ENCODE measurements around the gene LPA.
"Not testable (repeated sequence)": the region's sequence is repeated elsewhere in the genome, so short reads cannot be mapped to it uniquely, and the experiment has no call there.

LPA gene, protein sequence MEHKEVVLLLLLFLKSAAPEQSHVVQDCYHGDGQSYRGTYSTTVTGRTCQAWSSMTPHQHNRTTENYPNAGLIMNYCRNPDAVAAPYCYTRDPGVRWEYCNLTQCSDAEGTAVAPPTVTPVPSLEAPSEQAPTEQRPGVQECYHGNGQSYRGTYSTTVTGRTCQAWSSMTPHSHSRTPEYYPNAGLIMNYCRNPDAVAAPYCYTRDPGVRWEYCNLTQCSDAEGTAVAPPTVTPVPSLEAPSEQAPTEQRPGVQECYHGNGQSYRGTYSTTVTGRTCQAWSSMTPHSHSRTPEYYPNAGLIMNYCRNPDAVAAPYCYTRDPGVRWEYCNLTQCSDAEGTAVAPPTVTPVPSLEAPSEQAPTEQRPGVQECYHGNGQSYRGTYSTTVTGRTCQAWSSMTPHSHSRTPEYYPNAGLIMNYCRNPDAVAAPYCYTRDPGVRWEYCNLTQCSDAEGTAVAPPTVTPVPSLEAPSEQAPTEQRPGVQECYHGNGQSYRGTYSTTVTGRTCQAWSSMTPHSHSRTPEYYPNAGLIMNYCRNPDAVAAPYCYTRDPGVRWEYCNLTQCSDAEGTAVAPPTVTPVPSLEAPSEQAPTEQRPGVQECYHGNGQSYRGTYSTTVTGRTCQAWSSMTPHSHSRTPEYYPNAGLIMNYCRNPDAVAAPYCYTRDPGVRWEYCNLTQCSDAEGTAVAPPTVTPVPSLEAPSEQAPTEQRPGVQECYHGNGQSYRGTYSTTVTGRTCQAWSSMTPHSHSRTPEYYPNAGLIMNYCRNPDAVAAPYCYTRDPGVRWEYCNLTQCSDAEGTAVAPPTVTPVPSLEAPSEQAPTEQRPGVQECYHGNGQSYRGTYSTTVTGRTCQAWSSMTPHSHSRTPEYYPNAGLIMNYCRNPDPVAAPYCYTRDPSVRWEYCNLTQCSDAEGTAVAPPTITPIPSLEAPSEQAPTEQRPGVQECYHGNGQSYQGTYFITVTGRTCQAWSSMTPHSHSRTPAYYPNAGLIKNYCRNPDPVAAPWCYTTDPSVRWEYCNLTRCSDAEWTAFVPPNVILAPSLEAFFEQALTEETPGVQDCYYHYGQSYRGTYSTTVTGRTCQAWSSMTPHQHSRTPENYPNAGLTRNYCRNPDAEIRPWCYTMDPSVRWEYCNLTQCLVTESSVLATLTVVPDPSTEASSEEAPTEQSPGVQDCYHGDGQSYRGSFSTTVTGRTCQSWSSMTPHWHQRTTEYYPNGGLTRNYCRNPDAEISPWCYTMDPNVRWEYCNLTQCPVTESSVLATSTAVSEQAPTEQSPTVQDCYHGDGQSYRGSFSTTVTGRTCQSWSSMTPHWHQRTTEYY (N-terminal part only)

DNA sequence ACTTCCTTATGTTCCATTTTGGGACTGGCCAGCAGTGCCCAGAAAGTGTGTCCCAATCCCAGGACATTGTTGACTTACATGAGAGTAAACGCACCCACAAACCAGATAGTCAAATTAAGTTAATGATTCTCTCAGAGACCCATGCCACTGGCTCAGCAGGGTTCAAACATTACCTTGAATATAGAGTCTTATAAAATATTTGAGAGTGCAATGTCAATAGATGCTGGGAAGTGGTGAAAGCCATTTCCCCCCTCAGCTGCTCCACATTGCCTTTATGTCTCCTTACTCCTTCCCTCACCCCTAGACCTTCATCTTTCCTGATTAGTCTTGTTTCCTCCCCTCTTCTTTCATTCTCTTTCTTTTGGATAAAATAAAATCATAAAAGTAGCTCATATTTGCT lies at the start of gene LPA:
Gene LPA, minus strand, starts transcription at position 78 of the 400 bp plus-strand sequence. Its CDS starts 61 bp downstream, at position 17.
- DNase-seq (ENCODE audit: low read depth in 1 of 2, low spot score in 1 of 2) = not testable (repeated sequence)

DNA sequence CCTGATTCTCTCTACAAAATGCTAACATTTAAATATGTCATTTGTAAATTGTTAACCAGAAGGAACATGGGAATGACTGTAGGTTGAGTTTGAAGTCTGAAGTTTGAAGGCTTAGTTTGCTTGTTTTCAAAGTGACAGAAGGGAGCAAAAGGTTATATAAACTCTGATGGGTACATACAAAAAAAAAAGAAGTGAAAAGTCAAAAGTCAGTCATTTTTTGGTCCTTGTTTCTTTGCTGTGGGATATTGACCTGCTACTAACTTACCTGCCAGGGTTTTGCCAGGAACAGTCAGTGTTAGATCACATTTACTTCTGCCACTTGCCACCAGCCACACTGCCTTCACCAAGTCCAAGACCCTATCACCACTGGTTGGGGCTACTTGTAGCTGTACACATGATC lies 44.9 kb upstream of the LPA start:
- not testable (repeated sequence) for DNase-seq (ENCODE audit: low read depth in 1 of 2, low spot score in 1 of 2)

DNA sequence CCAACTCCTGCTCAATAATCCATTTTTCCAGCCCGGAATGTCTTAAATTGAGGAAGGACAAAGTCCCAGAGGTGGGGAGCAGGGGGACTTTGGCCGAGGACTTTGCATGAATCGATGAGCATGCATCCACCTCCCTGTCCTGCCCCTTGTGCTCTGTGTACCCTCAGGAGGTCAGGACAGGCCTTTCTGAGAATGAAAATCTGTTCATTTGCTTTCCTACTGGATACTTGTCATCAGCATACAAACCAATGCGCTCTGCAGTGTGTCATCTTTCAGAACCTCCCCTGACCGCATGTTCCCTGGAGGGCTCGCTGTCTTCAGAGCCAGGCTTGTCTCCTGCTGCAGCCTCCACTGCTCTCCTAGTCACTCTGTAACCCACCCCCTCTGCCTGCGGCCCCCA lies 40.6 kb upstream of the LPA start:
- DNase-seq (ENCODE audit: low read depth in 1 of 2, low spot score in 1 of 2) = not testable (repeated sequence)

DNA sequence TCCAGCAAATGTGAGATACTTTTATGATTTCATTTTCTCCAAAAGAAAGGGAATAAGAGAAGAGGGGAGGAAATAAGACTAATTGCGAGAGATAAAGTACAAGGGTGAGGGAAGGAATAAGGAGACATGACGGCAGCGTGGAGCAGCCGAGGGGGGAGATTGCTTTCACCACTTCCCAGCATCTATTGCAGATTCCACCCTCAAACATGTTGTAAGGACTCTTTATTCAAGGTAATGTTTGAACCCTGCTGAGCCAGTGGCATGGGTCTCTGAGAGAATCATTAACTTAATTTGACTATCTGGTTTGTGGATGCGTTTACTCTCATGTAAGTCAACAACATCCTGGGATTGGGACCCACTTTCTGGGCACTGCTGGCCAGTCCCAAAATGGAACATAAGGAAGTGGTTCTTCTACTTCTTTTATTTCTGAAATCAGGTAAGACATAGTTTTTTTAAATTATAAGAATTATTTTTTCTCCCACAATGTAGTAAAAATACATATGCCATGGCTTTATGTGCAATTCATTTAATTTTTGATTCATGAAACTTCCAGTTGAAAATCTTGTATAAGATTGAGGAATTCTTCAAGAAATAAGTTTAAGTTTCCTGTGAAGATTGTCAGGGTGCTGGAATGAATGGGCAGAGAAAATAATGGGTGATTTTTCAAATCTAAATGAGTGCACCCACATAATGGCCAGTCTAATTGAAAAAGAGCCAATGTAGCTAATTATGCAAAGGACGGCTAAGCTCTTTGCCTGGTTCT lies 38.0 kb upstream of the LPA start, which contains the start of gene PLG:
Gene PLG, plus strand, starts transcription at position 327 of the 763 bp plus-strand sequence. Its CDS starts 61 bp downstream, at position 388.
- DNase-seq (ENCODE audit: low read depth in 1 of 2, low spot score in 1 of 2) = not testable (repeated sequence)

DNA sequence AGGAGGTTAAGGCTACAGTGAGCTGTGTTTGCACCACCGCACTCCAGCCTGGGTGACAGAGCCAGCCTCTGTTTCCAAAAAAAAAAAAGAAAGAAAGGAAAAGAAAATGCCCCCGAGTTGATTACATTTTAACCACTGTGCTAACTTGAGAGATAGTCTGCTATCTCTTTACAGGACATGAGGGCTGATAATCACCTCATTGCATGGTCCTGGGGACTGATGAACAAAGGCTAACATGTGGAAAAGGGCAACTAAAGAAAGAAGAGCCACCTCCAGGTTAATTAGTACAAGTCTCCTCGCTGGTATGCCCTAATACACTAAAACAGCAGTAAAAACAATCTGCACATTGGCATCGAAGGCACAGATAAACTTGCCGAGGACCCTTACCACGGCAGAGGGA lies 33.8 kb upstream of the LPA start:
- DNase-seq (ENCODE audit: low read depth in 1 of 2, low spot score in 1 of 2) = no peak

DNA sequence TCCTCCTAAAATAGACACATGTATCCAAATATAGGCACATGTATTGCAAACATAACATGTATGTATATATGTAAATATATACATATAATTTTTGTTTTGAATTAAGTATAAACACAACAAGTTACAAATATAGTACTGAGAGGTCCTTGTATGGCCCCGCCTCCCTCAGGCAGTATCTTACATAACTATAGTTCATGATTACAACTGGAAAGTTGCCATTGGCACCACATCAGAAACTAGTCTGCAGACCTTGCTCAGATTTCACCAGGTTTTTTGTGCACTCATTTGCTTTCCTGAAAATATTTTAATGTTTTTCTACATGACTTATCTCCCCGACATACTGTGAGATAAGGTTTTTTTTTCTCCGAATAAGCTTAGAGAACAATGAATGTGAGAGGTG lies 32.8 kb upstream of the LPA start:
- not testable (repeated sequence) for DNase-seq (ENCODE audit: low read depth in 1 of 2, low spot score in 1 of 2)

DNA sequence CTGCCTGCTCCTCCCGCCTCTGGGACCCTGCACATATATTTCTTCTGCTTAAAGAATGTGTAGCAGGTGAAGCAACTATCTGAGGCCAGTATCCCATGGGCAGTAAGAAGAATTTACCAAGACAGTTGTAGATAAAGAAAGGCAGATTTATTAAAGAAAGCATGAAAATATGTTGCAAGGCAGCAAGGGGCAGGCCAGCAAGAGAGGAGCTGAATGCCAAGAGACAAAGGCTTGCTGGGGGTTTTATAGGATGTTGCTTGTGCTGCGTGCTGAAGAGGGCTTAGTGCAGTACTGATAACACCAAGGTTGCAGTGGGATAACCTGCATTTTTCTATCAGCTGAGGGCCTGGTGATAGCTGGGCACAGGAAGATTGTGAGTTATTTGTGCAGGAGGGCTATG lies 31.5 kb upstream of the LPA start:
- not testable (repeated sequence) for DNase-seq (ENCODE audit: low read depth in 1 of 2, low spot score in 1 of 2)

DNA sequence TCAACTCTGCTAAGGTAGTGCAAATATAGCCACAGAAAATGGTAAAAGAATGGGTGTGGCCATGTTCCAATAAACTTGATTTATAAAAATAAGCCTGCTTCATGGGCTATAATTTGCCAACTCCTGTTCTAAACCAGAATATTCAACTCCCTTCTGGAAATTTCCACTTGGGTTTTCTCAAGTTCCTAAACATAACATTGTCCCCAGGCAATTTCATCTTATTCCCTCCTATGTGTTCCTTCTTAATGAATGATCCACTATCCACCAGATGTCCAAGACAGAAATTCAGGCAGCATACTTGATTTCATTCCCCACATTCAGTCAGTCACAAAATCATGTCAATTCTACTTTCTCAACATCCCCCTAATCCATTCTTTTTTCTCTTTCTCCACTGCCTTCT lies 30.9 kb upstream of the LPA start:
- not testable (repeated sequence) for DNase-seq (ENCODE audit: low read depth in 1 of 2, low spot score in 1 of 2)

DNA sequence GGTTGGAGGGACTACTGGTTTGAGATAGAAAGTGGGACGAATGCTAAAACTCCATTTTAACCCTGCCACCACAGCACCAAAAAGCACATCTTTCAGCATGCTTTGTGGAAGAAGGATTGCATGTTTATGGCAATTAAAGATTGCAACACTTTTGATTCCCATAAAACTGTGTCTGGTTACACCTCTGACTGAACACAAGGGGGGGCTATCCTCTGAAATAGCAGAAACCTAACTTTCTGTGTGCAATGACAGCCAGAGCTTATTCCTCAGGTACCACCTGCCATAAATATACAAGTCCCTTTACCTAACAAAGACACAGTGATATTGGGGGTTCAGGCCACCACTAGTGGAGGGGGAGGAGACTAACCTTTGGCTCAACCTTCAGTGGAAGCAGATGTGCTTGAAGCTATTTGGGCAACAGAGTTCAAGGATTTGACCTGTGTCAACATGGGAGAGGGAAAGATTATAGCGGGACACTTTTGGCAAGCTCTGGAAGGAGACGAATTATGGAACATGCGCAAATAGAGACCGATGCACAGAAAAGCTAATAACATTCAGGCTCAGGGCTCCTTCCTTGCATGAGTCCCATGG lies 28.4 kb upstream of the LPA start:
- DNase-seq (ENCODE audit: low read depth in 1 of 2, low spot score in 1 of 2) = no peak

DNA sequence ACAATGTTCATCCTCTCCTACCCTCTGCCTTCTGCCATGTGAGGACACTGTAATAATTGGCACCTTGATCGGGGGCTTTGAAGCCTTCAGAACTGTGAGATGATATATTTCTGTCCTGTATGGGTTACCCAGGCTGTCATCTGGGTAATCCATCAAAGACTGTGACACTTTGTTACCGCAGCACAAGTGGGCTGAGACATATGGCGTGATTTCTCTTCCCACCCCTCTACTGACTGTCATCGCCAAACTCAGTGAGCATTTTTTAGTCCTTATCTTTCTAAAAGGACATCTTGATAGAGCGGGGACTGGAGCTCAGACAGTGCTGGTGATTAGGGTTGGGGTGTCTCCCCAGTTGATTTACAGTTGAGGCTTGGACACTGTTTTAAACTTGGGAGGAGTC lies 27.5 kb upstream of the LPA start:
- no peak for DNase-seq (ENCODE audit: low read depth in 1 of 2, low spot score in 1 of 2)

DNA sequence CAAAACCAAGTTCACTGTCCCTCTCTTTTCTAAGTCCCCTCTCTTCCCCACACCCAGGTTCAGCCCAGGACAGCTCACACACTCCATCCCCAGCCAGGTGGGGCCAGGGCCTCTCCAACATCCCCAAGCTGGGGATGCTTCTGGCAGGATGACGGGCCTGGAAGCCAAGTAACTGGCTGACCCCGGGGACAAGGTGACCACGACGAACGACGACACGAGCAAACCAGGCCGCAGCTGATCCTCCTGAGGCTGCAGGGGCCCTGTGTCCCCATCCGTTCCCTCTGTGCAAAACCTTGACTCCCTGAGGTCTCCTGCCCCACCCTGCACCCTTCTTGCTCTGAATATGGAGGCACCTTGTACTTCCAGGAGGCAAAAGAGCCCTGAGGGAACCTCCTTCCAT lies 26.4 kb upstream of the LPA start:
- DNase-seq (ENCODE audit: low read depth in 1 of 2, low spot score in 1 of 2) = no peak

DNA sequence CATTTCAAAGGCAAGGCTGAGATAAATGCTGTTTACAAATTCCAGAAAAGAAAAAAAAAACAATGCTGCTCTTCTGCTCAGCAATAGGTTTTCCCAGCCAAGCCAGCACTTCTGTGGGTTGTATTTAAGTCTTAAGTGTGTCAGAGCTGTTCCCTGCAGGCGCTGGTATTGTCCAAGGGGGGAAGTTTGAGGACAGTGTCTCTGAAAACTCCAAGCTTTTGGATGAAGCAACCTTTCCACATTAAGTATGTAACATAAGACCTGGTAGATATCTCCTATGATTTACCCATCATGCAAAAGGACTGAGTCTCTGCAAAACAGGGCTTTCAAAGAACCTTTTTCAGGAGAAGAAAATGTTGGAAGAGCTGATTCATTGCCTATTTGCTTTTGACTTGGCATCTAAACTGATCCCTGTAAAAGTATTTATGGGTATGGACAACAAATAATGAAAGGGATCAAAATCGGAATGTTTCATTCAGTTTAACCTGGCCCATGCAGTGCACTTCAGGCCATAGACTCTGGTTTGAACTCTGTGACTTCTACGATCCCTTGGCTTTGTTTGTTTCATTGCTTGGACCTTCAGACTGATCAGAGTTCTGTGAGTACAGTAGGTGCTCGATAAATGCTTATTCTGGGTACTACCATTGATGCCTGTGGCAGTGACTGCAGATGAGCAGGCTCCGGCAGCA lies 21.8 kb upstream of the LPA start:
- no peak for DNase-seq (ENCODE audit: low read depth in 1 of 2, low spot score in 1 of 2)

DNA sequence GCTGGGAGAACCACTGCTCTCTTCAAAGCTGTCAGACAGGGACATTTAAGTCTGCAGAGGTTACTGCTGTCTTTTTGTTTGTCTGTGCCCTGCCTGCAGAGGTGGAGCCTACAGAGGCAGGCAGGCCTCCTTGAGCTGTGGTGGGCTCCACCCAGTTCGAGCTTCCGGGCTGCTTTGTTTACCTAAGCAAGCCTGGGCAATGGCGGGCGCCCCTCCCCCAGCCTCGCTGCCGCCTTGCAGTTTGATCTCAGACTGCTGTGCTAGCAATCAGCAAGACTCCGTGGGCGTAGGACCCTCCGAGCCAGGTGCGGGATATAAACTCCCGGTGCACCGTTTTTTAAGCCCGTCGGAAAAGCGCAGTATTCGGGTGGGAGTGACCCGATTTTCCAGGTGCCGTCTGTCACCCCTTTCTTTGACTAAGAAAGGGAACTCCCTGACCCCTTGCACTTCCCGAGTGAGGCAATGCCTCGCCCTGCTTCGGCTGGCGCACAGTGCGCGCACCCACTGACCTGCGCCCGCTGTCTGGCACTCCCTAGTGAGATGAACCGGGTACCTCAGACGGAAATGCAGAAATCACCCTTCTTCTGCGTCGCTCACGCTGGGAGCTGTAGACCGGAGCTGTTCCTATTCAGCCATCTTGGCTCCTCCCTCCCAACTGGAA lies 21.2 kb upstream of the LPA start:
- not testable (repeated sequence) for DNase-seq (ENCODE audit: low read depth in 1 of 2, low spot score in 1 of 2)

DNA sequence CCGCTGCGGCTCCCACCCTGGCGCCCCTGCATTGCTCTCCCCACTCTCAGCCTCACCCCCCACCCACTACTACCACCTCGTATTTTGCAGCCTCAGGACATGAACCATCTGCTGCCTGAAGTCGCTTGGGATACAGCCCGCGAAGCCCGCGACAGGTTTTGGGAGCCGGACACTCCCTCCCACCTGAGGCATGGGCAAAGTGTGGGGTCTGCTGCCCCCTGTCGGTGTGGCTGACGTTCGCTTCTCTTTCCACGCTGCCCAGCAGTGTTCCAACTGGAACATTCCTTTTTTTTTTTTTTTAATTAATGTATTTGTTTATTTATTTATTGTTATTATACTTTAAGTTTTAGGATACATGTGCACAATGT lies 15.3 kb upstream of the LPA start:
- no peak for DNase-seq (ENCODE audit: low read depth in 1 of 2, low spot score in 1 of 2)

DNA sequence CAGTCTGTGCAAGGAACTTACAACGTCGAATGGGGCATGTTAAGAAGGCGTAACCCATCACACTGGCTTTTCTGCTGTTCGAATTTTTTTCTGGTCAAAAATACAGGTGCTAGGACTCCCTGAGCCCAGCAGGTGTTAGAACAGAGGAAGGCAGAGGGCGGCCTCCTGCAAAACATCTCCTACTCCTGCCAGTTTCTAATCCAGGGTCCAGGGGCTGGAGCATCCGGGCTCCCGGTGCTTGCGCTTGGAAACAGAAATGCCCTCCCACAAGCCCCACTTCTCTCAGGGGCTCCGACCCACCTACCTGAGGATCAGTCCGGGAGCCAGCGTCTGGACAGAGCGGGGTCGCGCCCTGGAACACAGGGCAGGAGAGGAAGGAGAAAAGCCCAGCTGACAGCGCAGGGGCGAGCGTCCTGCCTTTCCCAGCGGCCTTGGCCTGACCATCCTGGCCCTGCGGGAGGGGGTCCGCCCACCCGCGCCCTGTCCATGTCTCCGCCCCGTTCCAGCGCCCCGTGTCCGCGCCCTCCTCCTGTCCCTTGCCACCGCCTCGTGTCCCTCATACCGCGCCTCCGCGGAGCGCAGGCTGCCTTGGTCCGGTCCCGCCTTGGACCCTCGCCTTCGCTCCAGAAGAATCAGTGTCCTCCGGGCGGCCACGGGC lies 14.8 kb upstream of the LPA start:
- no peak for DNase-seq (ENCODE audit: low read depth in 1 of 2, low spot score in 1 of 2)

DNA sequence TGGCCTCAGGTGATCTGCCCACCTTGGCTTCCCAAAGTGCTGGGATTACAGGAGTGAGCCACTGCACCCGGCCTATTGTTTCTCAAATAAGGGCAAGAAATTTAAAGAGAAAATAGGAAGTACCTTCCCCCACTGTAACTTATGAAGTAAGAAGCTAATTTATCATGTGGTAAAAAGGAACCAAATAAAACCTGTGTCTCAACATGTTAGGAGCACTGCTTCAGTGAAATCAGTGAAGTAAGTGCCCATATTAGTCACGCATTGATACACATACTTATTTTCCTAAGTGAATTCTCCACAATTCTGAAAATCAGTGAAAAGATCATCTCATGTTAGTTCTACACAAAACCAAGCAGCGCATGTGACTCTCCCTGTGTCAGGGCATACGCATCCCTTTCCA lies 14.2 kb upstream of the LPA start:
- no peak for DNase-seq (ENCODE audit: low read depth in 1 of 2, low spot score in 1 of 2)

DNA sequence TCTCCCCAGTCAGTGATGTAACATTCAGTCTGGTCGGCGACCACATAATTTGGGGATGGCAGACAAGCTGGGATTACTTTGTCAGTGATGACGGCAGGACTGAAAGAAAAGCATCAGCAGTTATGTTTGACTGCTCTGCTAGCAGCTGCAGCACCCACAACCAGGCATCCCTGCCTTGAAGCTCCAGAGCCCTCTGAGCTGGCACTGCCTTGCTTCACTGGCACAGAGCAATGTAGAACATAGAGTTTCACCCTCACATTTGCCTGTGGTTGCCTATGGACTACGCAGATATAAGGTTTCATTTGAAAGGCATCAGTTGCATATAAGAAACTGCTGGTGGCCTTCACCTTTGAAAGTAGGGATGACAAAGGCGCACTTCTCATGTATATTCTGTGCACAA lies 12.3 kb upstream of the LPA start:
- DNase-seq (ENCODE audit: low read depth in 1 of 2, low spot score in 1 of 2) = not testable (repeated sequence)

DNA sequence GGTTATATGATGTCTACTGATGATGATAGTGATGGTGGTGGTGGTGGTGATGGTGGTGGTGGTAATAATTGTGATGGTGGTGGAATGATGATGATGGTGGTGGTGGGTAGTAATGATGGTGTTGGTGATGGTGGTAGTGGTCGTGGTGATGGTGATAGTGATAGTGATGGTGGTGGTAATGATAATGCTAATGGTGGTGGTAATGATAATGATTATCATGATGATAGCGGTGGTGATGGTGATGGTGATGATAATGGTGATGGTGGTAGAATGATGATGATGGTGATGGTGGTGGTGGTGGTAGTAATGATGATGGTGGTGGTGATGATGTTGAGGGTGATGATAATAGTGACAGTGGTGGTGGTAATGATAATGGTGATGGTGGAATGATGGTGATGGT lies 4.5 kb upstream of the LPA start:
- DNase-seq (ENCODE audit: low read depth in 1 of 2, low spot score in 1 of 2) = no peak
